B cell (primary cell): ENCODE measurements around the gene HNRNPF. TPM values are rescaled to one million over a fixed set of nuclear protein-coding genes. Genes with fewer than 3 reads are reported as not detected.

ENCODE experiments used
- ATAC-seq: fragments of 200-7000 bp; cut with Tn5 transposase; one replicate; pipeline ENCODE4 v1.10.0; 2021; ENCODE audit warnings: low read depth, mild to moderate bottlenecking, moderate number of reproducible peaks, moderate library complexity
- CTCF ChIA-PET: fragments of 350-600 bp; sonication (Branson Sonifier 250); formaldehyde crosslinking; loops from one replicate; lab custom pipeline; 2021; ENCODE audit warnings: antibody characterized with exemption, inconsistent platforms; lab: Charles Lee
- POLR2A ChIA-PET: fragments of 350-600 bp; sonication (Branson Sonifier 250); formaldehyde crosslinking; loops from one replicate; lab custom pipeline; 2021; ENCODE audit warnings: antibody characterized with exemption; lab: Charles Lee
- DNase-seq: peaks from one replicate; pipeline ENCODE4 v3.0.0; 2013
- H2AFZ ChIP-seq: 2 replicates; pipeline ENCODE4 v1.6.1; 2012; ENCODE audit warnings: mild to moderate bottlenecking, low read depth, low read length; ENCODE audit not compliant: insufficient read depth, poor library complexity, severe bottlenecking
- H3K27ac ChIP-seq, 2 donors: 1 replicate in 1 of 2; 2 replicates in 1 of 2; pipeline ENCODE4 v1.5.1; 2012 to 2013; ENCODE audit warnings: low read length in 2 of 2, mild to moderate bottlenecking in 2 of 2, moderate library complexity in 1 of 2
- H3K27me3 ChIP-seq, 4 experiments: fragments of 200-600 bp in 1 of 4; sonication (generic) in 1 of 4; replicated peaks in 1 of 4; 1 replicate in 2 of 4; 2 replicates in 2 of 4; pipeline versions ENCODE4 v1.6.1 to v1.7.0; 2013 to 2016; ENCODE audit warnings: low read length in 3 of 4, mild to moderate bottlenecking in 2 of 4, mixed read lengths in 1 of 4, moderate library complexity in 1 of 4; ENCODE audit not compliant: insufficient read depth in 4 of 4, control insufficient read depth in 3 of 4; ENCODE audit errors: control extremely low read depth in 1 of 4
- H3K36me3 ChIP-seq, 2 experiments: replicated peaks in 1 of 2; 1 replicate in 1 of 2; 2 replicates in 1 of 2; pipeline versions ENCODE4 v1.6.1 to v1.7.1; 2013; ENCODE audit warnings: low read length in 1 of 2; ENCODE audit not compliant: insufficient read depth in 2 of 2, control insufficient read depth in 1 of 2; ENCODE audit errors: control extremely low read depth in 1 of 2, extremely low read depth in 1 of 2
- H3K4me1 ChIP-seq, 2 donors: fragments of 200-600 bp in 1 of 2; sonication (generic) in 1 of 2; 1 replicate in 1 of 2; 2 replicates in 1 of 2; pipeline versions ENCODE4 v1.5.1 to v1.6.1; 2013 to 2017; ENCODE audit warnings: low read length in 2 of 2; ENCODE audit not compliant: control insufficient read depth in 2 of 2, insufficient read depth in 2 of 2
- H3K4me2 ChIP-seq: replicated peaks from 2 replicates; pipeline ENCODE3; 2012; ENCODE audit warnings: mild to moderate bottlenecking, low read depth, low read length; ENCODE audit not compliant: poor library complexity, severe bottlenecking
- H3K4me3 ChIP-seq, 5 experiments: fragments of 200-600 bp in 1 of 5; sonication (generic) in 1 of 5; 1 replicate in 3 of 5; 2 replicates in 2 of 5; pipeline versions ENCODE4 v1.5.1 to v1.7.0; 2011 to 2016; ENCODE audit warnings: low read length in 4 of 5, mild to moderate bottlenecking in 4 of 5, low read depth in 2 of 5, control low read depth in 1 of 5, moderate library complexity in 1 of 5; ENCODE audit not compliant: insufficient read depth in 1 of 5; ENCODE audit errors: control extremely low read depth in 1 of 5, extremely low read depth in 1 of 5
- H3K79me2 ChIP-seq: fragments of 200-600 bp; sonication (generic); one replicate; pipeline ENCODE4 v1.6.0; 2016; ENCODE audit warnings: low read length; ENCODE audit not compliant: control insufficient read depth, insufficient read depth
- H3K9ac ChIP-seq: fragments of 200-600 bp; sonication (generic); 2 replicates; pipeline ENCODE4 v1.6.1; 2017; ENCODE audit warnings: mild to moderate bottlenecking, low read length, moderate library complexity
- H3K9me3 ChIP-seq, 3 donors: one replicate each; pipeline versions ENCODE4 v1.6.1 to v1.7.1; 2013; ENCODE audit warnings: low read length in 2 of 3; ENCODE audit not compliant: control insufficient read depth in 2 of 3, insufficient read depth in 1 of 3; ENCODE audit errors: control extremely low read depth in 1 of 3
- H4K20me1 ChIP-seq: 2 replicates; pipeline ENCODE4 v1.6.0; 2012; ENCODE audit warnings: mild to moderate bottlenecking, low read length; ENCODE audit not compliant: insufficient read depth, control insufficient read depth, poor library complexity, severe bottlenecking
- H3K27ac Mint-ChIP-seq: one replicate; pipeline ENCODE4 v1.8.0; 2021; ENCODE audit warnings: mixed read lengths
- H3K27me3 Mint-ChIP-seq: one replicate; pipeline ENCODE4 v1.8.0; 2021; ENCODE audit warnings: mixed read lengths
- H3K4me1 Mint-ChIP-seq: one replicate; pipeline ENCODE4 v1.8.0; 2021; ENCODE audit warnings: mixed read lengths
- H3K4me3 Mint-ChIP-seq: one replicate; pipeline ENCODE4 v1.8.0; 2021; ENCODE audit warnings: mixed read lengths
- H3K9me3 Mint-ChIP-seq: one replicate; pipeline ENCODE4 v1.8.0; 2022; ENCODE audit warnings: mixed read lengths; ENCODE audit not compliant: insufficient read depth
- EZH2 ChIP-seq: IDR thresholded peaks from 2 replicates; pipeline ENCODE4 v1.6.1; 2012; ENCODE audit warnings: borderline replicate concordance, low read depth, mild to moderate bottlenecking, moderate library complexity, low read length; ENCODE audit not compliant: insufficient read depth, poor library complexity, severe bottlenecking
- WGBS: methylation state at CpG from one replicate; pipeline ENCODE4 v1.1.5; 2013; ENCODE audit warnings: missing lambda C conversion rate; ENCODE audit not compliant: insufficient coverage; 5-methylcytosine and 5-hydroxymethylcytosine counted together
- intact Hi-C: fragments of 100-400 bp; cut with micrococcal nuclease; formaldehyde crosslinking; loops from one replicate; pipeline ENCODE4 v1.10.0; 2022
- polyA plus RNA-seq: library from polyadenylated mRNA; depleted of rRNA; stranded (reverse); fragments of >200 nt; gene quantifications from 2 replicates; pipeline ENCODE4 v1.2.3, GENCODE V29; 2012
- total RNA-seq, 2 donors: library from RNA; stranded (reverse); fragments of 120-200 nt in 1 of 2; gene quantifications; 1 replicate in 1 of 2; 2 replicates in 1 of 2; pipeline versions ENCODE4 v1.2.3 to v1.2.4, GENCODE V29; 2013 to 2022
- TF ChIP-seq, protein P1 (sequence below): fragments of 200-600 bp; IDR thresholded peaks from one replicate; pipeline ENCODE4 v1.8.0; 2022; ENCODE audit warnings: antibody characterized with exemption, mild to moderate bottlenecking

The HNRNPF gene
- total and polyA plus RNA-seq, 2 donors (not counting 1 experiment from before 2014, with no cell fraction given), result 76.7 to 161 TPM

DNA sequence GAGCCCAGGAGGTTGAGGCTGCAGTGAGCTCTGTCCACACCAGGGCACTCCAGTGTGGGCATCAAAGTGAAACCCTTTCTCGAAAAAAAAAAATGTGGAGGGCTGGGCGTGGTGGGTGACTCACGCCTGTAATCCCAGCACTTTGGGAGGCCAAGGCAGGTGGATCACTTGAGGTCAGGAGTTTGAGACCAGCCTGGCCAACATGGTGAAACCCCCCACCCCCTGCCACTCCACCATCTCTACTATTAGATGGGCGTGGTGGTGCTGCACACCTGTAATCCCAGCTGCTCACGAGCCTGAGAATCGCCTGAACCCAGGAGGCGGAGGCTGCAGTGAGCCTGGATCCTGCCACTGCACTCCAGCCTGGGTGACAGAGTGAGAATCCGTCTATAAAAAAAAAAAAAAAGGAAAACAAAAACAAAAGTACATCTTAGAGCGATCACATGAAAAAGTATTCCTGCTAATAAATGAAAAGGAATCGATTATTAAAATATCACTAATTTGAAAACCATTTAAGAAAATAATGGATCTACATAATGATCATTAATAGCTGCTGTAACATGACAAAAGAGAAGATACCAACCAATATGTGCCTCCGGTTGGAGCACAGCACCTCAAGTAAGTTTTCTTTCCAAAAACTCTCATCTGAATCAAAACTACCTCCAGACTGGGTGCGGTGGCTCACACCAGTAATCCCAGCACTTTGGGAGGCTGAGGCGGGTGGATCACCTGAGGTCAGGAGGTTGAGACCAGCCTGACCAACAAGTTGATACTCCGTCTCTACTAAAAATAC, 4.9 kb downstream of the HNRNPF start:
- intact Hi-C loops, result loop anchor here (2.0 kb wide), 1 partner anchor 13 kb away; no protein-coding TSS in a partner anchor
- H3K4me3 ChIP-seq, result peak overlapping the region in 4 of 5 experiments; percentile 2 to 25 (median 11)
- H3K4me2 ChIP-seq, result peak overlapping the region; percentile 100
- peak overlapping the region; percentile 83 for H3K27ac Mint-ChIP-seq
- H3K9ac ChIP-seq, result peak overlapping the region; percentile 25
- H3K9me3 Mint-ChIP-seq, result no peaks in the 10 kb centered on the region
- H3K27ac ChIP-seq, result peak overlapping the region; percentile 27 to 47
- WGBS, result 63% methylated on average over 4 of the region's 14 CpGs
- H3K4me3 Mint-ChIP-seq, result peak overlapping the region; percentile 90
- no peaks in the 10 kb centered on the region for H3K27me3 Mint-ChIP-seq
- H3K4me1 Mint-ChIP-seq, result peaks cover 65% of the 10 kb centered on the region
- POLR2A ChIA-PET, result interaction anchor here (0.6 to 0.7 kb wide), 4 partner anchors 21 to 219 kb away, joined by 3 to 7 read pairs (median 4); no protein-coding TSS in a partner anchor
- no peaks in the 10 kb centered on the region for H3K9me3 ChIP-seq
- H3K4me1 ChIP-seq, result peaks cover 68 to 78% of the 10 kb centered on the region in 2 donors
- no peak for DNase-seq
- no peaks in the 10 kb centered on the region for H3K27me3 ChIP-seq
- no peak for TF ChIP-seq EZH2
- TF ChIP-seq, protein P1, sequence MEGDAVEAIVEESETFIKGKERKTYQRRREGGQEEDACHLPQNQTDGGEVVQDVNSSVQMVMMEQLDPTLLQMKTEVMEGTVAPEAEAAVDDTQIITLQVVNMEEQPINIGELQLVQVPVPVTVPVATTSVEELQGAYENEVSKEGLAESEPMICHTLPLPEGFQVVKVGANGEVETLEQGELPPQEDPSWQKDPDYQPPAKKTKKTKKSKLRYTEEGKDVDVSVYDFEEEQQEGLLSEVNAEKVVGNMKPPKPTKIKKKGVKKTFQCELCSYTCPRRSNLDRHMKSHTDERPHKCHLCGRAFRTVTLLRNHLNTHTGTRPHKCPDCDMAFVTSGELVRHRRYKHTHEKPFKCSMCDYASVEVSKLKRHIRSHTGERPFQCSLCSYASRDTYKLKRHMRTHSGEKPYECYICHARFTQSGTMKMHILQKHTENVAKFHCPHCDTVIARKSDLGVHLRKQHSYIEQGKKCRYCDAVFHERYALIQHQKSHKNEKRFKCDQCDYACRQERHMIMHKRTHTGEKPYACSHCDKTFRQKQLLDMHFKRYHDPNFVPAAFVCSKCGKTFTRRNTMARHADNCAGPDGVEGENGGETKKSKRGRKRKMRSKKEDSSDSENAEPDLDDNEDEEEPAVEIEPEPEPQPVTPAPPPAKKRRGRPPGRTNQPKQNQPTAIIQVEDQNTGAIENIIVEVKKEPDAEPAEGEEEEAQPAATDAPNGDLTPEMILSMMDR, result no peak
- no peak for ATAC-seq
- no peak overlapping the region for H2AFZ ChIP-seq
- CTCF ChIA-PET, result interaction anchor here (1.7 kb wide), 1 partner anchor 14 kb away, joined by 7 read pairs; no protein-coding TSS in a partner anchor
- H3K79me2 ChIP-seq, result peaks cover 94% of the 10 kb centered on the region
- peaks cover 0 to 18% of the 10 kb centered on the region in 2 experiments for H3K36me3 ChIP-seq
- H4K20me1 ChIP-seq, result peaks cover 83% of the 10 kb centered on the region
